Germinal center (tissue), 1 donor: ENCODE data around the gene IWS1.
"Not testable (repeated sequence)": the region's sequence is repeated elsewhere in the genome, so short reads cannot be mapped to it uniquely, and the experiment has no call there.

Source experiments
- DNase-seq: peaks from one replicate; pipeline ENCODE4 v3.0.0; 2012; ENCODE audit warnings: mixed read lengths, low spot score

Gene IWS1

DNA sequence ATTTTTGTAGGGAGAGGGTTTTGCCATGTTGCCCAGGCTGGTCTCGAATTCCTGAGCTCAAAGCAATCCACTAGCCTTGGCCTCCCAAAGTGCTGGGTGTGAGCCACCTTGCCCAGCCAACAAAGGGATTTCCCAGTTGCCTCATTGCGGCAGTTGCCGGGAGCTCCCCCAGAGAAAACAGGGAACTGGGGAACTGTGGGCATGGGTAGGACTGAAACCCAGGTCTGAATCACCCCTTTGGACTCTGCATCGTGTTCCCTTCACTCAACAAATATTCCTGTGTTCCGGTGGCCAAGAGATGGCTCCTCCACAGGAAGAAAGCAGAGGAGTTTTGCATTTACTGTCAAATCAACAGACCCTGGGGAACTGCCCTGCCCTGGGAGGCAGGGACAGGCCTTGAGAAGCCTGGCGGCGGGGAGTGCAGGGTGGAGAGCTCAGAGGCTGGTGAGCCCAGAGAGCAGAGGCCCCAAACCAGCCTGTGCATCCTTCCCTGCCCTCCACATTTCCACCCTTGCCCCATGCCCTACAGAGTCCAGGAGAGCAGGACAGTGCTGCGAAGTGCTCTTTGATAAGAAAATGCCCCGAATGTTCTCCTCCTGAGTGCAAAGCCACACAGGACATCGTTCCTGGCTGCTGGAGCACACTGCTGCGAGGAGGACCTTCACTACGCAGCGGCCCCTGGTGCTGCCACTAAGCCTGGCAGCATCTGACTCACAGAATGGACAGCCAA is 34.1 kb upstream of the IWS1 start:
- no peak for DNase-seq

DNA sequence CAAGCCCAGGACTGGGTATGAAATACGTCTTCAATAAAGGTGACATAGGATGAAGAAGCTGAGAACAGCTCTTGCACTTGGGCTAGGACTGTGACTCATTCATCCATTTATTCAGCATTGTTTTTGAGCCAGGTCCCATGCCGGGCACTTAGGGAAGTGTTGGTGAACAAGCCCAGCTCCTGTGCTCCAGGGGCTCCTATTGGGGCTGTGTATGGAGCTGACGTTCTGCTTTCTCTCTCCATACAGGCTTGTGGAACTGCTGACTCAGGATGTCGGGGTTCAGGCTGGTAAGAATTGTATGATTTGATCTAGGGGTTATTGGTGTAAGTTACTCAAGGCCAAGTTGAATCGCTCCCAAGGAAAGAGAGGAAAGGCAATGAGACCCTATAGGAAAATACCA is 33.2 kb upstream of the IWS1 start:
- DNase-seq = no peak

DNA sequence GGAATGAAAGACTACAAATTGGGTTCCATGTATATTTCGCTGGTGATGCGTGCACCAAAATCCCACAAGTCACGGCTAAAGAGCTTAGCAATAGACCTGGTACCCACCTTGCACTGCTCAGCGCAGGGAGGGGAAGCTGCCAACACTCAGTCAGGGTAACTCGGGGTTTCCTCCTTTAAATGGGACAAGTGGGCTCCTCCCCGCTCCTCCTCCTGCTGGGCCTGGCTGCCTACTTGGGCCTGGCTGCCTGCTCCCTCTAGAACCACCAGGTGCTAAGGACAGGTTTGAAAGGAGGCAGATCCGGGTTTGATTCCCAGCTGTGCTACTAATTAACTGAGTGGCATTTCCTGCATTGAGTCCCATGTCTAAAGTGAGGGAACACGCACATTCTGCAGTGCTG is 32.6 kb upstream of the IWS1 start:
- no peak for DNase-seq

DNA sequence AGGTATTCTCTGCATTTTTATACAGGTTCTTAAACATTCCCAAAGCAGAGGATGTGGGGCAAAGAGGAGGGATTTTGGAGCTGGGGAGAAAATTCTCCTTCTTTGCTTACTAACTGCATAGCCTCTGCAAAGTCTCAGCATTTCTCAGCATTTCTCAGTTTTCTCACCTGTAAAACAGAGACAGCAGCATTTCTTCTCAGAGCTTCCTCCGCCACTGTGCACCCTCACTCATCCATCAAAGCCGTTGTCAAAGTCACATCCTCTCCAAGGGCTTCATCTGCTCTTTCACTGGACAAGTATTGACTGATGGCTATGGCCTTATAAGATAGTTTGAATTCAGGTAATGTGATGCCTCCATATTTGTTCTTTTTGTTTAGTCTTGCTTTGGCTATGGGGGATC is 26.6 kb upstream of the IWS1 start:
- DNase-seq = no peak

DNA sequence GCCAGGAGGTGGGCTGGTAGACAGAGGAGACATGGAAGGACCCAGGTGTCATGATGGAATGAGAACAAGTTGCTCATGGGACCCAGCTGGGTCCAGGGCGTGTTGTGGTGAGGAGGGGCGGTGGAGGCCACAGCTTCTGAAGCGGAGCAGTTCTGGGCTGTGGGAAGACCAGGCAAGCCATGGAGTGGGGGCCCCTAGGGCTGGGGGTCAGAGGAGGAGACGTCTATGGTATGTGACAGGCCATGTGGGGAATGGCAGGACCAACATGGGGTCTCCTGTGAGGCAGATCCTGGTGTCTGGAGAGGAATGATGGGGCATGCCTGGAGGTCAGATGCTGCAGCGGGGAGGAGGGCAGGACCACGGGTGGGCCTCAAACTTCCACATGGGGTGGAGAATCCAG is 26.0 kb upstream of the IWS1 start:
- no peak for DNase-seq

DNA sequence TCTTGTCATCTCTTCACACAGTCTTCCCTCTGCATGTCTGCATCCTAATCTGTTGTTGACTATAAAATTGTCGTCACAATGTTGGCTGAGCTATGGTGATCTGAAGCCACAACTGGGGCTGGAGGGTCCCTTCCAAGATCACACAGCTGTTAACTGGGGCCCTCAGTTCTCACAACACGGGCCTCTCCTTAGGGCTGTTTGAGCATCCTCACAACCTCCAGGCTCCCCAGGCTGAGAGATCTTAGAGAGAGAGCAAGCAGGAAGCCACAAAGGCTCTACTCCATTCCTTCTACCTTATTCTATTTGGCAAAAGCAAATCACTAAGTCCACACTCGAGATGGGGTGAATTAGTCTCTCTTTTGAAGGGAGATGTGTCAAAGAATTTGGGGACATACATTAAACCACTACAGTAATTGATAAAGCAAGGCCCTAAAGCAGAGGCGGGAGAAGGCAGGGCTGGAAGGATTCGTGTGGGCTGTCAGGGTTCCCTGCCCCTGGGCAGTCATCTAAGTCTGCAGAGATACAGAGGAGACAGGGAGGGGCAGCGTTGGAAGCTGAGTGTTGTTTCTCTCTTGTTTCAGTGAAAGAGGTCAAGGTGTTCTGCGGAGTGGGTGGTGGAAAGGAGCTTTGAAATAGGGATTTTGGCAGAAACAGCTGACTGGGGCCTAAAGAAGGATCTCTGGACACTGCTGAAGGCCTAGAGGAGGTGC is 25.1 kb upstream of the IWS1 start:
- no peak for DNase-seq

DNA sequence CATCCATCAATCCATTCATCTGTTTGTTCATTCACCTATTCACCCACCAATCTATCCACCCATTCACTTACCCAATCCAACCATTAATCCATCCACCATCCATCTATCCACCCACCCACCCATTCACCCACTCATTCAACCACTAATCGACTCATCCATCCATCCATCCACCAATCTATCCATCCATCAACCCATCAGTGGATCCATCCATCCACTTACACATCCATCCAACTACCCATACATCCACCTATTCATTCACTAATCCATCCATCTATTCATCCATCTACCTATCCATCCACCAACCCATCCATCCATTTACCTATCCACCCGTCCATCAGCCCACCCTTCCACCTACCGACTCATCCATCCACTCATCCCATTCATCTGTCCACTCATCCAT is 20.5 kb upstream of the IWS1 start:
- no peak for DNase-seq

DNA sequence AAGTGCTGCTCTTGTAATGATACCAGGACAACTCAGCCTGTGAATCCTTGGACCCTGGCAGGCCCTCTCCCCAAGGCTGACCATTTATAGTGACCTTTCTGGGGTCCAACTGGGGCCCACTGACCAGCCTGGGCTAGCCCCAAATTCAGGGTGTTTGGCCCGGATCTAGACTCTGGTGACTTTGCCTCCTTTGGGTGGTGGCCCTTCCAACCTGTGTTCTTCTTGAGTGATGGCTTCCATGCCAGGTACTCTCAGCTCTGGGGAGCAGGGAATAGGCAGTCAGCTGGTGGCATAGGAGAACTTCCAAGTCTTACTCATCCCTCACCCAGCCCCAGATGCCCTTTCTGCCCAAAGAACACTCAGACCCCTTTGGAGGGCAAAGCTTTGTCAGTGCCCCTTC is 19.5 kb upstream of the IWS1 start:
- DNase-seq = no peak

DNA sequence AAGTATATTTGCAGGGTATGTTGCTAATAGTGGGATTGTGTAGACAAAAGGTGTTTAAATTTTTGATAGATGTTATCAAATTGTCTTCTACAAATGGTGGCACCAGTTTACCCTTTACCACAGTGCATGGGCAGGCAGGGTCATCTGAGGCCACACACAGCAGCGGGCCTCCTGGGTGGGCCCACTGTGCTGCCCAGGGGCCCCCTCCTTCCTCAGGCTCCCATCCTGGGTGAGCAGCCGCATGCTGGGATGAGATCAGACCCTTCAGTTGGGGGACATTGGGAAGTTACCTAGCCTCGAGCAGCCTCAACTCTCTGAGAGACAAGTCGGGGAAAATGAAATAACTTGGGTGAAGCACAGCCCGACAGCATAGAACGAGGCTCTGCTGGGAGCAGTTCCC is 18.9 kb upstream of the IWS1 start:
- DNase-seq = no peak

DNA sequence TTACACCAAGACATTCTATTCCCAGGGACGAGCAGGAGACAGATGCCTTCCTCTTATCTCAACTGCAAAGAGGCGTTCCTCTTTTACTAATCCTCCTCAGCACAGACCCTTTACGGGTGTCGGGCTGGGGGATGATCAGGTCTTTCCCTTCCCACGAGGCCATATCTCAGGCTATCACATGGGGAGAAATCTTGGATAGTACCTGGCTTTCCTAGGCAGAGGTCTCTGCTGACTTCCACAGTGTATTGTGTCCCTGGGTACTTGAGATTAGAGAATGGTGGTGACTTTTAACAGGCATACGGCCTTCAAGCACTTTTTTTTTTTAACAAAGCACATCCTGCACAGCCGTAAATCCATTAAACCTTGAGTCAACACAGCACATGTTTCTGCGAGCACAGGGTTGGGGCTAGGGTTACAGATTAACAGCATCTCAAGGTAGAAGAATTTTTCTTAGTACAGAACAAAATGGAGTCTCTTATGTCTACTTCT is 16.8 kb upstream of the IWS1 start:
- not testable (repeated sequence) for DNase-seq

DNA sequence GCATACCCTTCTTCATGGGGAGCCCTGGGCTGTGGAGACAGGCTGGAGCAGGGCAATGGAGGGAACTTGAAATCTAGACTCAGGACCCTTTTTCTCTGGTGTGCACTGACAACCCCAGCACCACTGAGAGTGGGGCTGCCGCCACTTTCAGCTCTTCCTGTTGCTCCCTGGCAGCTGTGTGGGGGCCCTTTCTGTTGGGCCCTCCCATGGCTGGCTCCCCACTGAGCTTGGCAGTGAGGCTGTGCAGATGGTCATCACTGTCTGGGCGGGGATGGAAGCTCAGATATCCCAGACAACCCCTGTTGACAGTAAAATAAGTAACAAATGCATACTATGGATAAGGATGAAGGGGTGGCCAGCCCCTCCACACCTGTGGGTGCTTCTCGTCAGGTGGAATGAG is 15.9 kb upstream of the IWS1 start:
- DNase-seq = no peak

DNA sequence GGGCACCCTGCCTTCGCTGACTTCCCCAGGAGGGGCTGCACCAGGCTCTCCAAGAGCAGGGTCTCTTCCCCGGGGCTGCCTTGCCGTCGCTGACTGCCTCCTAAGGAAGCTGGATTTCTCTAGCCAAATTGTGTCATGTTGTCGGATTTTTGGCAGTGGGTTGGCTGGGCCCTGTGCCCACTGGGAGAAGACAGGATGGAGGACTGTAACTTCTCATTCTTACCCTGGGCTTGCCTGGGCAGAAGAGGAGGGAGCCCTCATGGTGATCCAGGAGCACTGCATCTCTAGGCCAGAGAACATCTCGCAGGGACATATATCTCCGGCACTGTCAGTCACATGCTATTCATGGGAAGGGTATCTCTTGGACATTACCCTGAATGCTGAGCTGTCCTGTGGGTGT is 15.5 kb upstream of the IWS1 start:
- DNase-seq = no peak

DNA sequence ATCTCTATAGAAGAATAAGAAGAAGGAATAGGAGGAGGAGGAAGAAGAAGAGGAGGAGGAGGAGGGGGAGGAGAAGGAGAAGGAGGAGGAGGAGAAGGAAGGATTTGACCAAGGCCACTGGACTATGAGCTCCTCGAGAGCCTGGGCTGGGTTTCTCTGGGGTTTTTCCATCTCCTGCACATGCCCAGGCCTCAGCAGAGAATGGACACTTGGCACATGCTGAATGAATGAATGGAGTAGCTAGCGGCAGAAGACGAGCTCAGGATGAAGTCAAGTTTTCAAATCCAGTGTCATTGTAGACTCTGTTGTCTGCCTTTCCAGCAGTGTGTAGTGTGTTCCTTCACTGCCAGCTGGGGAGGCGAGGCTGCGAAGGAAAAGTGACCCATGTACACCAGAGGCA is 11.4 kb upstream of the IWS1 start:
- DNase-seq = no peak

DNA sequence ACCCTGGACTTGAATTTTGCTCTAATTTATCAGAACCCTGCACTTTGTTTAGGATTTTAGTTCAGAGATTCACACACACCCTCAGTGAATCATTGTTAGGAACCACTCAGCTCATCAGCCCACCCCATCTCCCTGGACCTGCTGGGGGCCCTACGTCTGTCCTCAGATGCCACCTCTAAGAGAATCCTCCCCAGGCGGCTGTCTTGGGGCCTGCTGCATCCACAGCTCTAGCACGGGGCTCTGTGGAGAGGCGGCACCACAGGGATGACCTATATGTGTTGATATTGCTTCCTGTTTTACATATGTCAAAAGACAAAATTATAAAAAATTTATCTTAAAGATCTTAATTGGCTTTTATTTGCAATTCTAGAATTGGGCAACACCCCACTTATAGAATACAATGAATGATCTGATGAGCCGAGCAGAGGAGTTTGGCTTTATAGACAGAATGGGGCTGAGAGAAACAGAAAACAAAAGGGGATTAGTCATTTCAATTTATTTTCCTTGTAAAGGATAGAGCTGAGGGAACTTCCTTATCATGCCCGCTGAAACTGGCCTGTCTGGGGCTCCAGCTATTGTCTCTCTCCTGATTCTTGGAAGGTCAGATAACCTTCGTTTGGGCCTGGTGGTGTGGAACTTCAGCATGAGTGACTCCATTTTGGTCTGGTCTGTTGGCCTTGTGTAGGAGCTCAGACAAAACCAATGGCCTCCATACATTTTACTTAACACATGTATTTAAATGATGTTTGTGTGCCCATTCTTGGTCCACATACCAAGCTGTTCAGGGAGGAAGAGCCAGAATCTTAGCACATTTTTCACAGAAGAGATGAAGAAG is 10.6 kb upstream of the IWS1 start:
- DNase-seq = no peak

DNA sequence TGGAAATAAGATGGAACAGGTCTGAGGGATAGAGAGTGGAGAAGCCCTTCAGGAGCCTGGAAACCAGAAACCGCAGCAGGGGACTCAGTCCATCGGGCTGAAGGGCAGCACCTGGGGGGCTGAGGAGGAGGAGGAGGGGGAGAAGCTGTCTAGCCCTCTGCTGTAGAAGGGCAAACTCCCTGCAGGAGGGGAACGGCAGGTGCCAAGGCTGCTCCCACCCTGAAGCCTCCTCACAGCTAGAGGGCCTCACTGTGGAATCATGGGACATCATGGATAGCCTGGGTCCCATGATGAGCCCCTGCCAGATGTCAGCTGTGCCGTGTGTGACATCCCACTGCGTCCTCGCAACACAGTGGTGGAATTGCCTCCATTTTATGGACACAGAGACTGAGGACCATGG is 9.6 kb upstream of the IWS1 start:
- no peak for DNase-seq

DNA sequence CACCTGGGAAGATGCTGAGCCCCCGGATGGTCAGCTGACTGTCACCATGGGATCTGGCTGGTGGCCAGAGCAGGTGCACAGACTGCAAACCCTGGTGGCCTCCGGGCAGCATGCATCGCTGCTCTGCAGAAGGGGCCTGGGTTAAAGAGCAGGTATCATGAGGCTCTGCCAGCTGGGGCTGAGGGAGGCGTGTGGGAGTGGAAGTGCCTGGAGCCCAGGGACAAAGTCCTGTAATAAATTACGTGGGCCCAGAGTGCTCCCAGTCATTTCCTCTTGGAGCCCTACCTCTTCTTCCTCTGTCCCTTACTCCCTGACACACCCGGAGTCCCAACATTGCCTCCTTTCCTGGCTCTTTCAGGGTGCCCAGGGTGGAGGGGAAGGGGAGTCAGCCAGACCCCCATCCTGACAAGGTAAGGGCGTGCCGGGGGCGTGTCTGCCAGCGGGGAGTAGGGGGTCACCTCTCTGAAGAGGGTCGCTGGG is 9.2 kb upstream of the IWS1 start, which contains the start of gene MYO7B:
Gene MYO7B (plus strand): TSS at position 262 of the 480 bp plus-strand sequence. CDS start 24,040 bp downstream, outside the sequence.
- DNase-seq = no peak

DNA sequence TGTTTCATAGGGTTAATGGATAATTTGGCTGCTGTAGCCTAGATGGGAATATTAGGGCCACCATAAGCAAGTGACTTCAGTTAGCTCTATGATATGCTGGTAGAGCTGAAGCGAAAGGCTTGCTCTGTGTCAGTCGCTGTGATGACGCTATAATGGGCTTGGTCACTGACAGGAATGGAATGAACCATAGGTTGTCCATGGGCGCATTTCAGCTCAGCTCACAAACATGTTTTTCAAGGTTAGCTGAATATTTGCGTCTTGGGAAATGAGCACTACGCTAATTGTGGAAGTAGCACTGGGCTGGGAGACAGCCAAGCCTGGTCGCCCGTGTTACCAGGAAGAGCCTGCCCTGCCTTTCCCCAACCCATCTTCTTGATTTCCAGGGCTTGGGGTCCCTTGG is 6.0 kb upstream of the IWS1 start:
- DNase-seq = no peak

DNA sequence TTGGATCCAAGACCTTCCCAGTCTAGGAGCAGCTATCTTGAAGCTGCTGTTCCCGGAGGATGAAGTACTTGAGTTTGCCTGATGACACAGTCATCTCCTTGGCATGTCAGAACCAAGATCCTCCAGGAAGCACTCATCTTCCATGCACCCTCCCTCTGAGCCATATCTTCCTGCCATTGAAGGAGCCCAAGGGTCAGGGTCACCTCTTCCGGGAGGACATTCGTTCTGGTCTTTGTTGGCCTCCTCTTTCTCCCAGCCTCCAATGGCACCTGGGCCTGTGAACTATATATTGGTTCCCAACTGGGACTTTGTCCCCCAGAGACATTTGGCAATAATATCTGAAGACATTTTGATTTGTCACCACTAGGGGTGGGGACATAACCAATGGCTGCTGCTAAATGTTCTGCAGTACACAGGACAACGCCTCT is 4.9 kb upstream of the IWS1 start:
- no peak for DNase-seq

DNA sequence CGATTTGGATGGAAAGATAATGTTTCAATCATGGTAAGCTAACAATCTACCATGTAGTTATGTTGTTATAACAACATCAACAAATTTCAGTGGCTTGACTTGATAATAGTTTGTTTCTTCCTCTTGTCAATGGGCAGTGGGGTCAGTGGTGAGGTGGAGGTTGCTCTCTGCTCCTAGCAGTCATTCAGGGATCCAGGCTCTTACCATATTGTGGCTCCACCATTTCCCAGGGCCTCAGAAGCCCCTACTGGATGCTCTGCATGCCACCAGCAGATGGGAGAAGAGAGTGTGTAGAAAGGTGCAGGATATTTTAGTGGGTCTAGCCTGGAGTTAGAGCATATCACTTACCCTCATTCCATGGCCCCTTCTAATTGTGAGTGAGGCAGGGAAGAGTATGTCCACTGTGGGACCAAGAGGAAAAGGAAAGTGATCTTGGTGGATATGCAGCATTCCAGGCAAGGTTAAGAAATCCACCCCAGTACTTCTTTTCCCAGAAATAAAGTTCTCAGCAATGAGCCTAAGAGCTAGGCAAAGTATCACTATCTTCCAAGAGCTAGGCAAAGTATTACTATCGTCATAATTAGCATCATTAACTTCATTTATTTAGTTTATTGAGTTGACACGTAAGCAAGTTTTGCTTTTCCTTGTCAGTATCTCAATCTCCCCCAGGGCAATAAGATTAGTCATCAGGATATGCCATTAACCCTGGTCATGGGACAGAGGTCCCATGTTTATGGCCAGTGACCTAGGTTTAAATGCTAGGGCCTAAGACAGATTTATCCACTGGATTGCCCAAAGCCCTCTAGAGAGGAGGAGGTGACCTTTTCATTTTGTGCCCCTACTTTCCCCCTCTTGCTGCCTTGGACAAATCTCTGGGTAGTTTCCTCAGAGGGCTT is 4.2 kb upstream of the IWS1 start:
- DNase-seq = no peak

DNA sequence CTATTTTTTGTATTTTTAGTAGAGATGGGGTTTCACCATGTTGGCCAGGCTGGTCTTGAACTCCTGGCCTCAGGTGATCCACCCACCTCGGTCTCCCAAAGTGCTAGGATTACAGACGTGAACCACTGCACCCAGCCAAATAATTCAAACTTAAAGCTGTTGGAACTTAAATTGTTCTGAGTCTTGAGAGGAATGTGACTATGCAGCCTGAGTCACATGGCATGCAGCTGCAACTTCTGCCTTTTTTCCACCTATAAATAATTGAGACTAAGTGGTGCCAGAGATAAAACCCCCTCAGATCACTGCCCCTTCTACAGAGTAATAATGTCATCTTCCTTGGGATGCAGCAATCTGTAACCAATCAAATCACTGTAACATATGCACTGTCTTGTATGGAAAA is 3.1 kb upstream of the IWS1 start:
- DNase-seq = not testable (repeated sequence)

DNA sequence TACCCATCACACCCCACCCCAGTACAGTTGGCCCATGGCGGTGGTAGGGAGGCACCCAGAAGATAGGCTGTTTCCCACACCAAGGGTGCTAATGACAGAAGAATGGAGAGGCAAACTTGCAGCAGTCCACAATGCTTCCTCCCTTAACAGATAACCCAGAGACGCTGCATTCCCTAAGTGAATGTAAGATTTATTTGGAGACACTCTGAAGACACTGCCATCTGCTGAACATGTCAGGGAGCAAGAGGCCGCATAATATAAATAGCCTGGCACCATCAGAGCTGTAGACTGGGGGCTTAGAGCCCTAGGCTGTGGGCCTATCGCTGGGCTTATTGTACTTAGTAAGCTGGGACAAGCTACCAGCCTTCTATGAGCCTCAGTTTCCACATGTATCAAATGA is 2.2 kb upstream of the IWS1 start:
- no peak for DNase-seq
